HG03108 (cell line): ENCODE results near the gene CLEC2L.

ENCODE experiments used
- ATAC-seq: cut with Tn5 transposase; IDR thresholded peaks from one replicate; pipeline ENCODE4 v1.9.1; 2021; ENCODE audit warnings: moderate library complexity; ENCODE audit not compliant: unreplicated experiment

Gene CLEC2L

DNA sequence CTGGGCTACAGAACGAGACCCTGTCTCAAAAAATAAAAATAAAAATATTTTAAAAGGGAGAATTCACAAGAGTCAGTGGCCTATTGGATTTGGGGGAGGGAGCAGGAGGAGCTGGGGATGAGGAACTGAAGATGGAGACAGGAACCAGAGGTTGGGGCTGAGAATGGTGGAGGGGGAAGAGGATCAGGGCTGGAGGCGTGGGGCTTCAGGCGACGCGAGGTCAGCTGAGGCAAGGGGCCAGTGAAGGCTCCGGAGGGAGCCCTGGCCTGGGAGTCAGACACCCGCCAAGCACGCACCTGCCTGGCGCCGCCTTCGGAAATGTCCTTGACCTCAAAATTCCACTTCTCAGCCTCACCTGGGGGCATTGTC, 671 bp upstream of the CLEC2L start:
- ATAC-seq, result no peak

DNA sequence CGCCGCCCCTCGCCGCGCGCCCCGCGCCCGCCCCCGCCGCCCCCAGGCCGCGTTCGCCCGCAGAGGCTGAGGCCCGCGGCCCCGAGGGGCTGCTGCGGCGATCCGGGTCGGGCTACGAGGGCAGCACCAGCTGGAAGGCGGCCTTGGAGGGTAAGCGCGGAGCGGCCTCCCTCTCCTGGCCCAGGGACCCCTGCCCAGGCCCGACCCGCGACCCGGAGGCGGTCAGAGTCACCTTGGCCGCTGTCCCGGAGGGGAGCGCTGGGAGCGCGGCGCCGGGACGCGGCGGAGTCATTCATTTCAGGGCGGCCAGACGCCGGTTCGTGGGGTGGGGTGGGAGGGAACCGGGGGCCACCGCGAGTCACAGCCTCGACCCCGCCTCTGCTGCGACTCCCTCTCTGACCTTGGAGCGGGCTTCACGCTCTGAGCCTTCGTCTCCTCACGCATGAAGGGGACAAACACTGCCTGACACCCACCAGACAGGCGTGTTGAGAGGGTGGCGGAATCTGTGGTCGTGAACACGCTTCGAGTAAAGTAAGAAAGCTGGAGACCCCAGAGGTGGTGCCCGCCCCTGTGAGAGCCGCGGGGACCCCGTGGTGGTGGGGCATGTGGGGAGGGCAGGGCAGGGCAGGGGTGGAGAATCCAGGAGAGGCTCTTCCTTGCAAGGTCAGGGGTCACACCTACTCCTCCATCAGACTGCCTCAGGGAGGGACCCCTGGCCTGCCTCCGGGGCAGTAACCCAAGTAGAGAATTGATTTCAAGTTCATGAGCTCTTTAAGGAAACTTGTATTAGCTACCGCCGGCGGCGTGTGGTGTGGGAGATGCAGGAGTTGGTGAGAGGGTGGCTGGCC, 707 bp downstream of the CLEC2L start:
- no peak for ATAC-seq

- ATAC-seq, result no peak
Measured at GRCh38 chr7:139525239-139525638, 1.8 kb downstream of the CLEC2L start.

GRCh38 chr7:139525750-139526149, 2.3 kb downstream of the CLEC2L start:
- no peak for ATAC-seq

GRCh38 chr7:139526578-139527544, 3.4 kb downstream of the CLEC2L start:
- no peak for ATAC-seq

GRCh38 chr7:139531094-139531493, 7.6 kb downstream of the CLEC2L start:
- ATAC-seq, result no peak

DNA sequence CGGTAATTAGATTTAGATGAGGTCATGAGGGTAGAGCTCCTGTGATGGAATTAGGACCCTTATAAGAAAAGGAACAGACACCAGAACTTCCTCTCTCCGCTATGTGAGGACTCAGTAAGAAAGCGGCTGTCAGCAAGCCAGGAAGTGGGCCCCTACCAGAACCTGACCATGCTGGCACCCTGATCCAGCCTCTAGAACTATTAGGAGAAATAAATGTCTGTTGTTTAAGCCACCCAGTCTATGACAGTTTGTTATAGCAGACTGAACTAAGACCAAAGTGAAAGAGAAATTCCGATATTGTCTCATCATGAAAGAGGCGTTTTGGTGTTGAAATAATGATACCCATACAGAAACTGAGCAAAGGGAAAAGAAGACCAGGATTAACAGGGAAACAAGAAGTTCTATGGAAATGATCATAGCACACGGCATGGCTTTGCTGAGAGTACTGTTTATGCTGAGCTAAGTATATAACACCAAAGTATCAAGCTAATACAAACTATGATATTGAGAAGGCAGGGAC, 9.2 kb downstream of the CLEC2L start:
- no peak for ATAC-seq

DNA sequence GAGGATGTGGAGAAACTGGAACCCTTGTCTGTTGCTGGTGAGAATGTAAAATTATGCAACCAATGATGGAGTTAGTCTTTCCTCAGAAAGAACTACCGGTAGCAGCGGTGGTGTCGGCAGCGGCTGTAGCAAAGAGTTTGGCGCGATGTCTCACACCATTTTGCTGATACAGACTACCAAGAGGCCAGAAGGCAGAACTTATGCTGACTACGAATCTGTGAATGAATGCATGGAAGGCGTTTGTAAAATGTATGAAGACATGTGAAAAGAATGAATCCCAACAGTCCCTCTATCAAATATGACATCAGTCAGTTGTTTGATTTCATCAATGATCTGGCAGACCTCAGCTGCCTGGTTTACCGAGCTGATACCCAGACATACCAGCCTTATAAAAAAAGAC, 10.6 kb downstream of the CLEC2L start:
- no peak for ATAC-seq

- no peak for ATAC-seq
Measured at GRCh38 chr7:139534966-139535651, 11.6 kb downstream of the CLEC2L start.

DNA sequence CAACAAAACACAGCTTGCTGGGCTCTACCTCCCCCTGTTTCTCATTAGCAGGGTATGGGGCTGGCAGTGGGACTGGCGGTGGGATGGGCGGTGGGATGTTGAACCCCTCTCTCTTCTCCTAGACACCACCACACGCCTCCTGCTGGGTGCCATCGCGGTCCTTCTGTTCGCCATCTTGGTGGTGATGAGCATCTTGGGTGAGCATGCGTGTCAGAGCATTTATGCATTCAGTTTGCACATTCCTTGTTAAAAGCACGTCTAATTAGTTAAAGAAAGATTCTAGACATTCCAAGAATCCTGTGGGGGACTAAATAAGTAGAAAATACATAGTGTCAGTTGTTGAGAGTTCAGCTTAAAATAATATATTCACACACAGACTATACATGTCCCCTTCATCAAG, 12.7 kb downstream of the CLEC2L start:
- ATAC-seq, result no peak

- ATAC-seq, result no peak
Measured at GRCh38 chr7:139538881-139539635, 15.6 kb downstream of the CLEC2L start.

- no peak for ATAC-seq
Measured at GRCh38 chr7:139540203-139540602, 16.7 kb downstream of the CLEC2L start.

DNA sequence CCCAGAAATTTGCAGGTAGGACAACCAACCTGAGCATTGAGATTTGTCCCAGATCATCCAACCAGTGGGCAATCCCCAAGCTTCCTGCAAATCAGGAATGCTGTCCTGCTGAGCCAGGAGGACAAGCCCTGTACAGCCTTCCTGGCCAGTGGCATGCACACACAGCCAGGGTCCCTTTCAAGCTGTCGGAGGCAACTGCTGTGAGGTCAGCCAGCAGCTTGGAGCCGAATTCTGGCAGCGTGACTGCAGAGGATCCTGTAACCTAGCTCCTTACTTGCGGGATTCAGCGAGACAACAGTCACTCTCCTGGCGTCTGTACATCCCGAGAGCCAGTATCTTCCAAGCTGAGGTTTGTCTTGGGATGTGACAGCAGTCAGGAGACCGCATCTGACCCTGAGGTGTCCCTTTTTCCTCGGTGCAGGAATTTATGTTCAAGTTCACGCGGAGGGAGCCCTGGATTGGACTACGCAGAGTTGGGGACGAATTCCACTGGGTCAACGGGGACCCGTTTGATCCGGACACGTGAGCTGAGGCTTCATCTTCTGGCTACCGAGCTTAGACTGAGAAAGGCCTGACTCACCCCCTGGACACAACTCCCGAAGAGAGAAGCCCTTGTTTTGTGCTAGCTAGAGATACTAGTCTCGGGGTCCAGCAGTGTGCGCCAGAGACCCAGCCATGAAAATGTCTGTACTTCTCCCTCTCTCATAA, 18.3 kb downstream of the CLEC2L start:
- ATAC-seq, result no peak

DNA sequence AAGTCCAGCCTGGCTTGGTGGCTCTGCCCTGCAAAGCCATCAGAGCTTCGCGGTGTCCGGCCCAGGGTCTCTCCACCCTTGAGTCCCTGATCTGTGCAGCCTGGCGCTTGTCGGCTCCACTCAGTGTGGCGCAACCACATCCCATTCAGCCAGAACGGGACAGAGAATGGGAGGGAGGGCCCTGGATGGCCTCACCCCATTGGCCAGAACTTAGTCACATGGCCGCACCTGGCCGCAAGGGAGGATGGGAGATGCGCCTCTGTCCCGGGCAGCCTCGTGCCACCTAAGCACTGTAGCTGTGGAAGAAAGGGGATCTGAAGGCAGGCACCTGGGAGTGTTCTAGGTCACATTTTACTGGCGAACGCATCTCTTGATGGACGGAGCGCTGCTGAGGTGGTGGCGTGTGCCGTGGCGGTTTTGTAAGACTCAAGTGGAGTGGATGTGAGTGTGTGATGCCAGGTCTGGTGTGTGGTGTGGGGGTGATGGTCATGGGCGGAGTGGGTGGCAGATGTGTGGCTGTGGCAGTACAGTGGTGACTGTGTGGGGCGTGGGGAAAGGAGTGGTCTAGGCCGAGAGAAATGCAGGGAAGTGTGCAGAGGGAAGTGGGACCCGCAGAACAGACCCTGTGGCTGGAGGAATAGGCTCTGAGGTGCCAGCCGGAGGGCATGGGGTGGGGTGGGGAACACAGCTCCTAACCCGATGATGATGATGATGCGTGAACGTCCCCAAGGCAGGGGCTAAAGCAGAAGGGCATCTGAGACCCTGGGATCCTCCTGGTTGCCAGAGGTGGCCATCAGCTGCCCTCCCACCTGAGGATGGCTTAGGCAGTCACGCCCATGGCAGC, 19.0 kb downstream of the CLEC2L start:
- no peak for ATAC-seq

GRCh38 chr7:139543801-139544603, 20.5 kb downstream of the CLEC2L start:
- ATAC-seq, result no peak

DNA sequence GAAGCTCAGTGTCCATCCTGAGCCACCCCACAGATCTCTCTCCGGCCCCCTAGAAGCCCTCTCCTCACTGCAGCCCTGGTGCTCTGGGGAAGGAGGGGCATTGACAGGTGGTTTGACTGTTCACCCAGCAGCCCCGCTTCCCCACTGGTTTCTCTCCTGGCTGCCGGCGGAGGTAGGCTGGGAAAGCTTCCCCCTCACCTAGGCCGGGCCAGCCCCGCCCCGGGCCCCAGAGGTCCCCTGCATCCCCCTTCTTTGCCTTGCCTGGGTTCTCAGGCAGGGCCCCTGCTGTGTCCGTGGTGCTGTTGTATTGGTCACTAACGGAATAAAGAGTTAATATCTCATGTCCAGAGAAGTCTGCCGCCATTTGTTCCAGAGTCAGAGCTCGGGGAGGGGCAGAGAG, 21.2 kb downstream of the CLEC2L start:
- no peak for ATAC-seq

DNA sequence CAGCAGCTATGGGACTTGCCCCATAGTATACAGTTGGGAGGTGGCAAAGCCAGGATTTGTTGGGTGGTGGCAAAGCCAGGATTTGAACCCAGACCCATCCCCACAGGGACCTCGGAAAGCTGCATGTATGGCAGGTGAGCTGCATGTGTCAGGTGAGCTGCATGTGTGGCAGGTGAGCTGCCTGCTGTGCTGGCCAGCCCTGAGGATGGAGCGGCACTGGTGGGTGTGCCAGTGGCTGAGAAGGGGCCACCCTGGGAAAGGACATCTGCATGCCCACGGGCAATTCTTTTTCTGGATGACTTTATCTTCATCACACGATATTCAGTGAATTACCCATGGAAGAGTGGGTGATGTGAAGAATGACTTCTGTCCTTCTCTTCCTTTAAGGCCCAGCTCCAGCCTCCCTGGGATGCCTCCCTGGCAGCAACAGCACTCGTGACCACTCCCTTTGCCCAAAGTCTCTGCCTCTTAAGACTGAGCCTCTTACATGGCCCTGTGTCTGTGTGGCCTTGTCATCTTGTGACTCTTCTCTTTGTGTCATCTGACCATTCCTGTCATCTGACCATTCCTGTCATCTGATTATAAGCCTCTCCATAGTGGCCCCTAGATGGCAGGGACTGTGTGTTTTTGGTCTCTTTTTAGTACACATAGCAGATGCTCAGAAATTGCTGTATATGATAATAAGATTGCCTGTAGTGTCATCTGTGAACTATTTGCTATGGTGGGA, 25.0 kb downstream of the CLEC2L start:
- no peak for ATAC-seq
